Stimulated activated CD8-positive, alpha-beta memory T cell treated with anti-CD3 and anti-CD28 coated beads, Interleukin-15, amount 100 ng/mL, for 24 hours (primary cell): ENCODE measurements around the gene MRRF.

Experiments
- DNase-seq: peaks from one replicate; pipeline ENCODE4 v3.0.0-alpha.2; 2020; ENCODE audit warnings: low read depth

MRRF gene

GRCh38 chr9:122228568-122229484 lies 35.9 kb upstream of the MRRF start, which contains the start of gene LHX6:
Gene LHX6 (minus strand): TSS chr9:122228957. CDS start chr9:122228740, 217 bp downstream.
- no peak for DNase-seq

- DNase-seq: no peak
These were observed 35.2 kb upstream of the MRRF start for GRCh38 chr9:122229485-122229837.

GRCh38 chr9:122232796-122233306 lies 31.8 kb upstream of the MRRF start:
- no peak for DNase-seq

GRCh38 chr9:122234022-122234748 lies 30.5 kb upstream of the MRRF start:
- DNase-seq: no peak

GRCh38 chr9:122236681-122237080 lies 28.0 kb upstream of the MRRF start:
- DNase-seq: no peak

GRCh38 chr9:122239722-122240121 lies 25.0 kb upstream of the MRRF start:
- DNase-seq: no peak

GRCh38 chr9:122244349-122244748 lies 20.3 kb upstream of the MRRF start:
- DNase-seq: no peak

GRCh38 chr9:122246666-122247065 lies 18.0 kb upstream of the MRRF start:
- DNase-seq: no peak

- DNase-seq: no peak
These were observed 16.2 kb upstream of the MRRF start for GRCh38 chr9:122248448-122248865.

GRCh38 chr9:122251351-122251750 lies 13.3 kb upstream of the MRRF start:
- DNase-seq: no peak

GRCh38 chr9:122252796-122253195 lies 11.9 kb upstream of the MRRF start:
- DNase-seq: no peak

GRCh38 chr9:122254761-122255160 lies 9.9 kb upstream of the MRRF start:
- DNase-seq: no peak

- no peak for DNase-seq
These were observed 8.5 kb upstream of the MRRF start for GRCh38 chr9:122256206-122256605.

GRCh38 chr9:122258886-122259415 lies 5.7 kb upstream of the MRRF start:
- no peak for DNase-seq

GRCh38 chr9:122261469-122261881 lies 3.2 kb upstream of the MRRF start:
- no peak for DNase-seq

- DNase-seq: no peak
These were observed 2.6 kb upstream of the MRRF start for GRCh38 chr9:122262073-122262472.

- DNase-seq: no peak
These were observed 858 bp upstream of the MRRF start for GRCh38 chr9:122263699-122264349.

- DNase-seq: peak; percentile 5
These were observed 650 bp downstream of the MRRF start for GRCh38 chr9:122265149-122265915.

- DNase-seq: no peak
These were observed 3.5 kb downstream of the MRRF start for GRCh38 chr9:122268041-122268814.

- no peak for DNase-seq
These were observed 9.4 kb downstream of the MRRF start for GRCh38 chr9:122274055-122274454.

GRCh38 chr9:122276096-122276495 lies 11.4 kb downstream of the MRRF start:
- DNase-seq: no peak
